Measurements from ENCODE around the gene XIRP2. TPM values are rescaled to one million over a fixed set of nuclear protein-coding genes. Genes with fewer than 3 reads are reported as not detected.

Gene XIRP2
- total RNA-seq, 4 donors from 2014 or later = 0.27 TPM; not detected in 3

- intact Hi-C loops (cut with DNase I; ENCODE audit: low total_unique reads) = no loop called here
- Histone ChIP-seq H3K27ac (no peak overlapping the region), H3K9me3 (no peaks in the 10 kb centered on the region), H3K27me3 (no peaks in the 10 kb centered on the region), H3K4me3 (no peak overlapping the region), H3K36me3 (no peaks in the 10 kb centered on the region), H3K4me1 (peaks cover 5 to 28% (median 9%) of the 10 kb centered on the region in 4 donors)
- WGBS, 2 donors (ENCODE audit: low coverage in 1 of 2) = 60 to 76% methylated on average over 2 to 3 of the region's 3 CpGs
- no peak for TF ChIP-seq POLR2A (IDR thresholded peaks at IDR 0.05)
- no peak for TF ChIP-seq CTCF (IDR thresholded peaks at IDR 0.05)
- TF ChIP-seq EP300 (IDR thresholded peaks at IDR 0.05; ENCODE audit: low read depth) = no peak
- no peak for TF ChIP-seq POLR2AphosphoS5 (IDR thresholded peaks at IDR 0.05)
- in situ Hi-C loops (cut with MboI; ENCODE audit: low pct_ligation_motif_present in 1 of 4, low pct_unique_long_range_greater_than_20kb in 1 of 4, low sequenced_read_pairs in 3 of 4) = no loop called here
- DNase-seq = no peak
These were observed 301.8 kb downstream of the XIRP2 start for GRCh38 chr2:167190053-167190452.

- no peak for DNase-seq
- Histone ChIP-seq H3K4me3 (no peak overlapping the region), H3K27ac (no peak overlapping the region), H3K9me3 (no peaks in the 10 kb centered on the region), H3K27me3 (no peaks in the 10 kb centered on the region), H3K36me3 (no peaks in the 10 kb centered on the region), H3K4me1 (peaks cover 5 to 25% (median 10%) of the 10 kb centered on the region in 4 donors)
- no peak for TF ChIP-seq POLR2A (IDR thresholded peaks at IDR 0.05)
- TF ChIP-seq POLR2AphosphoS5 (IDR thresholded peaks at IDR 0.05) = no peak
- TF ChIP-seq CTCF (IDR thresholded peaks at IDR 0.05) = no peak
- no peak for TF ChIP-seq EP300 (IDR thresholded peaks at IDR 0.05; ENCODE audit: low read depth)
- intact Hi-C loops (cut with DNase I; ENCODE audit: low total_unique reads) (no loop called here), in situ Hi-C loops (cut with MboI; ENCODE audit: low pct_ligation_motif_present in 1 of 4, low pct_unique_long_range_greater_than_20kb in 1 of 4, low sequenced_read_pairs in 3 of 4) (no loop called here)
- WGBS, 2 donors (ENCODE audit: low coverage in 1 of 2) = 89 to 93% methylated on average over 3 of the region's 3 CpGs
These were observed 303.3 kb downstream of the XIRP2 start for GRCh38 chr2:167191588-167191987.

- no peak overlapping the region for H3K27ac ChIP-seq
- H3K4me1 ChIP-seq = peaks cover 4 to 20% (median 6%) of the 10 kb centered on the region in 4 donors
- H3K27me3 ChIP-seq = no peaks in the 10 kb centered on the region
- intact Hi-C loops (cut with DNase I; ENCODE audit: low total_unique reads) (no loop called here), in situ Hi-C loops (cut with MboI; ENCODE audit: low pct_ligation_motif_present in 1 of 4, low pct_unique_long_range_greater_than_20kb in 1 of 4, low sequenced_read_pairs in 3 of 4) (no loop called here)
- no peaks in the 10 kb centered on the region for H3K9me3 ChIP-seq
- no peaks in the 10 kb centered on the region for H3K36me3 ChIP-seq
- DNase-seq = no peak
- WGBS, 2 donors (ENCODE audit: low coverage in 1 of 2) = 79% methylated on average over 4 of the region's 4 CpGs; no CpG with 5 or more reads in 1 of the 2 donors
- H3K4me3 ChIP-seq = no peak overlapping the region
- TF ChIP-seq POLR2AphosphoS5 (IDR thresholded peaks at IDR 0.05) (no peak), POLR2A (IDR thresholded peaks at IDR 0.05) (no peak), CTCF (IDR thresholded peaks at IDR 0.05) (no peak), EP300 (IDR thresholded peaks at IDR 0.05; ENCODE audit: low read depth) (no peak)
These were observed 304.6 kb downstream of the XIRP2 start for GRCh38 chr2:167192833-167193232.

- Histone ChIP-seq H3K4me3 (no peak overlapping the region), H3K27ac (no peak overlapping the region), H3K27me3 (no peaks in the 10 kb centered on the region), H3K4me1 (peaks cover 0 to 9% (median 6%) of the 10 kb centered on the region in 4 donors), H3K9me3 (no peaks in the 10 kb centered on the region), H3K36me3 (no peaks in the 10 kb centered on the region)
- DNase-seq = no peak
- intact Hi-C loops (cut with DNase I; ENCODE audit: low total_unique reads) = no loop called here
- TF ChIP-seq POLR2A (IDR thresholded peaks at IDR 0.05) (no peak), EP300 (IDR thresholded peaks at IDR 0.05; ENCODE audit: low read depth) (no peak), POLR2AphosphoS5 (IDR thresholded peaks at IDR 0.05) (no peak), CTCF (IDR thresholded peaks at IDR 0.05) (no peak)
- 22 to 23% methylated on average over 3 to 6 of the region's 6 CpGs for WGBS, 2 donors (ENCODE audit: low coverage in 1 of 2)
- in situ Hi-C loops (cut with MboI; ENCODE audit: low pct_ligation_motif_present in 1 of 4, low pct_unique_long_range_greater_than_20kb in 1 of 4, low sequenced_read_pairs in 3 of 4) = no loop called here
These were observed 308.4 kb downstream of the XIRP2 start for GRCh38 chr2:167196461-167197252.

All from transverse colon (tissue), 4 donors.